ENCODE measurements around the gene SCRT2. TPM values are rescaled to one million over a fixed set of nuclear protein-coding genes. Genes with fewer than 3 reads are reported as not detected.

SCRT2 gene
- total RNA-seq, 1 experiment from 2014 or later: not detected

DNA sequence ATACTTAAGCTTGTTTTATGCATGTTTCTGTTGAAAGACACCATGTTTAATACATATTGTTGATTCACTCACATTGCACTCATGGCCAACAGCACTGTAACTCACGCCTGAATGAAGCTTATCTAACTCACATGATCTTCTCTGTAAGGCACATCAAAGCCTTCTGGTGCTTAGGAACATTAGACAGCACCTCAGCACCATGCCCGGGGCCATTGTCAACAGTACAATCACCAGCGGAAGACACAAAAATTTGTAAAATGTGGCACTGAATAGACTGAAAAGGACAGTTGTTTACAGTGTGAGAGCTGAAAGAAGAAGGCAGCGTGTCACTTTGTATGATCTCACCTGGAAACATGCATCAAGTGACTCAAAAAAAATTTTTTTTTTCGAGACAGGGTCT, 56.6 kb downstream of the SCRT2 start:
- no peaks in the 10 kb centered on the region for H4K20me1 ChIP-seq (ENCODE audit: insufficient read depth)
- no peak overlapping the region for H2AFZ ChIP-seq (ENCODE audit: low read depth, low read length, poor library complexity, severe bottlenecking)
- no peak for DNase-seq (ENCODE audit: low read depth, low spot score)
- no peak overlapping the region for H3K27ac ChIP-seq (ENCODE audit: low read depth, low read length)
- no peak overlapping the region for H3K9ac ChIP-seq (ENCODE audit: low read length)
- H3K4me3 ChIP-seq (replicated peaks in 1 of 2; ENCODE audit: low read depth in 1 of 2, low read length in 2 of 2): no peak overlapping the region
- H3K4me1 ChIP-seq (ENCODE audit: control insufficient read depth in 1 of 2, insufficient read depth in 2 of 2, low read length in 2 of 2): no peaks in the 10 kb centered on the region
- H3K9me3 ChIP-seq (ENCODE audit: control insufficient read depth in 1 of 2, insufficient read depth in 1 of 2, low read depth in 1 of 2, low read length in 2 of 2): no peaks in the 10 kb centered on the region
- POLR2A ChIA-PET: interaction anchor here (1.4 kb wide), 1 partner anchor 17 kb away, joined by 3 read pairs; no protein-coding TSS in a partner anchor
- intact Hi-C loops (cut with micrococcal nuclease): no loop called here
- no TSS peak for BruUV-seq (replicated peaks)
- no peaks in the 10 kb centered on the region for H3K79me2 ChIP-seq (ENCODE audit: insufficient read depth, low read length)
- no peak for ATAC-seq
- no peak for TF ChIP-seq JUND (IDR thresholded peaks at IDR 0.05)
- TF ChIP-seq ZFX (IDR thresholded peaks at IDR 0.05): no peak
- TF ChIP-seq ZNF274 (IDR thresholded peaks at IDR 0.05; ENCODE audit: low read depth, low read length): no peak
- TF ChIP-seq MAX (IDR thresholded peaks at IDR 0.05): no peak
- TF ChIP-seq FOSL1 (IDR thresholded peaks at IDR 0.05; ENCODE audit: low read depth): no peak
- no peak for TF ChIP-seq SRF (IDR thresholded peaks at IDR 0.05; ENCODE audit: low read depth)
- TF ChIP-seq POLR2AphosphoS5 (IDR thresholded peaks at IDR 0.05; ENCODE audit: low read depth, low read length): no peak
- TF ChIP-seq CEBPB (IDR thresholded peaks at IDR 0.05; ENCODE audit: low read depth): no peak
- no peak for TF ChIP-seq EZH2 (IDR thresholded peaks at IDR 0.05)
- no peak for TF ChIP-seq SP1 (IDR thresholded peaks at IDR 0.05; ENCODE audit: low read depth)
- no peak overlapping the region for H3K4me2 ChIP-seq (ENCODE audit: low read length)
- no peaks in the 10 kb centered on the region for H3K36me3 ChIP-seq (ENCODE audit: control insufficient read depth in 1 of 2, insufficient read depth in 2 of 2, low read length in 2 of 2)
- RAD21 ChIA-PET (ENCODE audit: low non-redundant PET in 1 of 2, low total read pairs in 2 of 2, uncharacterized antibody in 2 of 2, unreplicated experiment in 2 of 2): no interaction called here
- H3K9me2 ChIP-seq (ENCODE audit: insufficient read depth): no peaks in the 10 kb centered on the region
- CTCF ChIA-PET: interaction anchor here (1.6 kb wide), 1 partner anchor 27 kb away, joined by 3 read pairs; no protein-coding TSS in a partner anchor
- no peaks in the 10 kb centered on the region; the same call in 1 of the 2 replicates for H3K27me3 ChIP-seq (ENCODE audit: insufficient read depth, low read length)

GRCh38 chr20:617934-618690, 57.5 kb downstream of the SCRT2 start:
- no TSS peak for BruUV-seq (replicated peaks)
- no peak for TF ChIP-seq SRF (IDR thresholded peaks at IDR 0.05; ENCODE audit: low read depth)
- TF ChIP-seq, protein P1, sequence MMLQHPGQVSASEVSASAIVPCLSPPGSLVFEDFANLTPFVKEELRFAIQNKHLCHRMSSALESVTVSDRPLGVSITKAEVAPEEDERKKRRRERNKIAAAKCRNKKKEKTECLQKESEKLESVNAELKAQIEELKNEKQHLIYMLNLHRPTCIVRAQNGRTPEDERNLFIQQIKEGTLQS (IDR thresholded peaks at IDR 0.05): no peak
- TF ChIP-seq EZH2 (IDR thresholded peaks at IDR 0.05): no peak
- TF ChIP-seq RAD21 (IDR thresholded peaks at IDR 0.05; ENCODE audit: low read depth): no peak
- TF ChIP-seq YY1 (IDR thresholded peaks at IDR 0.05; ENCODE audit: extremely low read depth, insufficient replicate concordance, low read depth, low read length): no peak
- no peak for TF ChIP-seq POLR2A (IDR thresholded peaks at IDR 0.05; ENCODE audit: borderline replicate concordance, extremely low read depth, insufficient read depth, insufficient read length)
- TF ChIP-seq ZNF274 (IDR thresholded peaks at IDR 0.05; ENCODE audit: low read depth, low read length): no peak
- no peak for TF ChIP-seq MAX (IDR thresholded peaks at IDR 0.05)
- TF ChIP-seq CTCF (IDR thresholded peaks at IDR 0.05 in 2 of 3, conservative IDR thresholded peaks at IDR 0.05 in 1 of 3; ENCODE audit: borderline replicate concordance in 1 of 3, insufficient read depth in 1 of 3, low read depth in 2 of 3, low read length in 2 of 3): no peak
- no peak for TF ChIP-seq EZH2phosphoT487 (IDR thresholded peaks at IDR 0.05; ENCODE audit: borderline replicate concordance)
- TF ChIP-seq ZFX (IDR thresholded peaks at IDR 0.05): no peak
- no peak for TF ChIP-seq TCF7L2 (IDR thresholded peaks at IDR 0.05; ENCODE audit: borderline replicate concordance, extremely low read depth, insufficient read depth, insufficient read length)
- TF ChIP-seq EGR1 (IDR thresholded peaks at IDR 0.05; ENCODE audit: low read depth): no peak
- no peak for TF ChIP-seq CEBPB (IDR thresholded peaks at IDR 0.05; ENCODE audit: low read depth)
- no peak for TF ChIP-seq POLR2AphosphoS5 (IDR thresholded peaks at IDR 0.05; ENCODE audit: low read depth, low read length)
- no peak for TF ChIP-seq FOSL1 (IDR thresholded peaks at IDR 0.05; ENCODE audit: low read depth)
- Histone ChIP-seq H4K20me1 (ENCODE audit: insufficient read depth) (no peaks in the 10 kb centered on the region), H3K9ac (ENCODE audit: low read length) (no peak overlapping the region), H3K4me2 (ENCODE audit: low read length) (no peak overlapping the region), H3K4me1 (ENCODE audit: control insufficient read depth in 1 of 2, insufficient read depth in 2 of 2, low read length in 2 of 2) (no peaks in the 10 kb centered on the region), H3K79me2 (ENCODE audit: insufficient read depth, low read length) (no peaks in the 10 kb centered on the region), H3K27me3 (ENCODE audit: insufficient read depth, low read length) (no peaks in the 10 kb centered on the region; the same call in 1 of the 2 replicates), H3K9me2 (ENCODE audit: insufficient read depth) (no peaks in the 10 kb centered on the region), H3K36me3 (ENCODE audit: control insufficient read depth in 1 of 2, insufficient read depth in 2 of 2, low read length in 2 of 2) (no peaks in the 10 kb centered on the region), H3K4me3 (replicated peaks in 1 of 2; ENCODE audit: low read depth in 1 of 2, low read length in 2 of 2) (no peak overlapping the region), H2AFZ (ENCODE audit: low read depth, low read length, poor library complexity, severe bottlenecking) (no peak overlapping the region), H3K27ac (ENCODE audit: low read depth, low read length) (no peak overlapping the region), H3K9me3 (ENCODE audit: control insufficient read depth in 1 of 2, insufficient read depth in 1 of 2, low read depth in 1 of 2, low read length in 2 of 2) (no peaks in the 10 kb centered on the region)
- DNase-seq (ENCODE audit: low read depth, low spot score) (no peak), ATAC-seq (no peak)
- intact Hi-C loops (cut with micrococcal nuclease): no loop called here
- ChIA-PET RAD21 (ENCODE audit: low non-redundant PET in 1 of 2, low total read pairs in 2 of 2, uncharacterized antibody in 2 of 2, unreplicated experiment in 2 of 2) (no interaction called here), CTCF (interaction anchor here (0.6 kb wide), 1 partner anchor 1589 kb away, joined by 4 read pairs; no protein-coding TSS in a partner anchor), POLR2A (interaction anchor here (1.4 kb wide), 1 partner anchor 16 kb away, joined by 3 read pairs; no protein-coding TSS in a partner anchor)

Measured in HCT116 (cell line).